ENCODE data around the gene ENDOV.

DNA sequence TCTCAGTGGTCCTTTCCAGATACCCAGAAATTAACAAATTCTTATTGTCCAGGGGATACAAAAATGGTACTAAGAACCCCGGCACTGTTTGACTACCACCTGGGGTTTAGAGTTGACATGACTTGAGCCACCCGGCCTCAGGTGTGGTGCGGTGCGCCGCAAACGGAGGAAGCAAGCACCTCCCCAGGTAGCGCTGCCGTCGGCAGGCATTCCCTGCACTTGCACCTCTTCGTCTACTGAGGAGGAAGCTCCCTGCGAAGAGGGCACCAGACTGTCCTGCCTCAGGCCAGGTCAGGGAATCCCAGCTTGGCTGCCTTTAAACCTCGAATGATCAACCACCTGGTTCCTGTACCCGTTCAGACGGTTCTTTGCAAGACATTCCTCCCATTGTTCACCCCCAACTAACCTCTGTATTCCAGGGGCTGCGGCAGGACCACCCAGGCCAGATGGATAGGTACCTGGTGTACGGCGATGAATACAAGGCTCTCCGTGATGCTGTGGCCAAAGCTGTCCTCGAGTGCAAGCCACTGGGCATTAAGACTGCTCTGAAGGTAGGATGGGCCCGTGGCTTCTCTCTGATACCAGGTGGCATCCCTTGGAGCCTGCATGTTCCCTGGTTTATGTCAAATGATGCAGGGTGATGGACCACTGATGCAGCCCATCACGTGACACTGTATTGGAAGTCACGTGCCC, 40.8 kb upstream of the ENDOV start:
- no peak for TF ChIP-seq EZH2phosphoT487 (IDR thresholded peaks at IDR 0.05; ENCODE audit: low read depth, severe bottlenecking, unreplicated experiment)
- TF ChIP-seq, protein P1, sequence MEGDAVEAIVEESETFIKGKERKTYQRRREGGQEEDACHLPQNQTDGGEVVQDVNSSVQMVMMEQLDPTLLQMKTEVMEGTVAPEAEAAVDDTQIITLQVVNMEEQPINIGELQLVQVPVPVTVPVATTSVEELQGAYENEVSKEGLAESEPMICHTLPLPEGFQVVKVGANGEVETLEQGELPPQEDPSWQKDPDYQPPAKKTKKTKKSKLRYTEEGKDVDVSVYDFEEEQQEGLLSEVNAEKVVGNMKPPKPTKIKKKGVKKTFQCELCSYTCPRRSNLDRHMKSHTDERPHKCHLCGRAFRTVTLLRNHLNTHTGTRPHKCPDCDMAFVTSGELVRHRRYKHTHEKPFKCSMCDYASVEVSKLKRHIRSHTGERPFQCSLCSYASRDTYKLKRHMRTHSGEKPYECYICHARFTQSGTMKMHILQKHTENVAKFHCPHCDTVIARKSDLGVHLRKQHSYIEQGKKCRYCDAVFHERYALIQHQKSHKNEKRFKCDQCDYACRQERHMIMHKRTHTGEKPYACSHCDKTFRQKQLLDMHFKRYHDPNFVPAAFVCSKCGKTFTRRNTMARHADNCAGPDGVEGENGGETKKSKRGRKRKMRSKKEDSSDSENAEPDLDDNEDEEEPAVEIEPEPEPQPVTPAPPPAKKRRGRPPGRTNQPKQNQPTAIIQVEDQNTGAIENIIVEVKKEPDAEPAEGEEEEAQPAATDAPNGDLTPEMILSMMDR (IDR thresholded peaks at IDR 0.05; ENCODE audit: poor library complexity) = no peak

Data from hepatocyte (in vitro differentiated cells).